Measurements from ENCODE around the gene SPDYE6.
A peak's percentile ranks its signal among the peaks of the same experiment; 100 is the strongest.
"Not testable (repeated sequence)": the region's sequence is repeated elsewhere in the genome, so short reads cannot be mapped to it uniquely, and the experiment has no call there.

The SPDYE6 gene, protein sequence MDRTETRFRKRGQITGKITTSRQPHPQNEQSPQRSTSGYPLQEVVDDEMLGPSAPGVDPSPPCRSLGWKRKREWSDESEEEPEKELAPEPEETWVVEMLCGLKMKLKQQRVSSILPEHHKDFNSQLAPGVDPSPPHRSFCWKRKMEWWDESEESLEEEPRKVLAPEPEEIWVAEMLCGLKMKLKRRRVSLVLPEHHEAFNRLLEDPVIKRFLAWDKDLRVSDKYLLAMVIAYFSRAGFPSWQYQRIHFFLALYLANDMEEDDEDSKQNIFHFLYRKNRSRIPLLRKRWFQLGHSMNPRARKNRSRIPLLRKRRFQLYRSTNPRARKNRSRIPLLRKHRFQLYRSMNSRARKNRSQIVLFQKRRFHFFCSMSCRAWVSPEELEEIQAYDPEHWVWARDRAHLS

GRCh38 chr7:102356344-102356743 lies at the start of gene SPDYE6:
TSS of gene SPDYE6 (minus strand) at chr7:102356444. CDS start at chr7:102356023, 421 bp downstream.
- DNase-seq, result not testable (repeated sequence)

- not testable (repeated sequence) for DNase-seq
These were observed 48.6 kb upstream of the SPDYE6 start for GRCh38 chr7:102404862-102405188.

DNA sequence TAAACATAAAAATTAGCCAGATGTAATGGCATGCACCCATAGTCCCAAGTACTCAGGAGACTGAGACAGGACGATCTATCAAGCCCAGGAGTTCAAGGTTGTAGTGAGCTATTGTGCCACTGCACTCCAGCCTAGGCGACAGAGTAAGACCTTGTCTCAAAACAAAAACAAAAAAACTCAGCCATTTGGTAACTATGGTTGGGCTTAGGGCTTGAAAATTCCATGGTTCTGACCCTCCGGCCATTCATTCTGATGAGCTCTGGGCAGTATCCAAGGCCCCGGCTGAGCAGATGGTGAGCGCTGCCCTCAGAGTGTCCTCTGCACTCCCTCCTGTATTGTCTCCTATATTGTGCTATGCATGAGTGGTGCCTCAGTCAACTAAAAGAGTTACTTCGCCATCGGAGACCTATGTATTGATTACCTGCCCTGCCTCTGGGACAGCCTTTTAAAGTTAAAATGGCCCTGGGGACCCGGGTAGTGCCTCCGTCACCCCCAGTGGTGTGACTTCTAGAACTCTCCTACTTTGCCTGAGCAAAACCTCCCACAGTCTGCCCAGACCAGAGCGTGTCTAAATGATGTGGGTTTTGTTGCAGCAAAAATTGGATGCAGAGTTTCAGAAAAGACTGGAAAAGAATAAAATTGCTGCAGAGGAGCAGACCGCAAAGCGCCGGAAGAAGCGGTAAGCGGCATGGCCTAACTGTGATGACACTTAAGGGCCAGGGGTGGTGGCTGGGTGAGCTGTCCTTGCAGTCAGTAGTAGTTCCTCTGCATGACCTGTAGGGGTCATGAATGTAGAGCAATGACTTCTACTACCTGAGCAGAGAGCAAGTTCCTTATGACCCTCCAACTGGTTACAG lies 48.0 kb upstream of the SPDYE6 start:
- DNase-seq, result peak; percentile 59

DNA sequence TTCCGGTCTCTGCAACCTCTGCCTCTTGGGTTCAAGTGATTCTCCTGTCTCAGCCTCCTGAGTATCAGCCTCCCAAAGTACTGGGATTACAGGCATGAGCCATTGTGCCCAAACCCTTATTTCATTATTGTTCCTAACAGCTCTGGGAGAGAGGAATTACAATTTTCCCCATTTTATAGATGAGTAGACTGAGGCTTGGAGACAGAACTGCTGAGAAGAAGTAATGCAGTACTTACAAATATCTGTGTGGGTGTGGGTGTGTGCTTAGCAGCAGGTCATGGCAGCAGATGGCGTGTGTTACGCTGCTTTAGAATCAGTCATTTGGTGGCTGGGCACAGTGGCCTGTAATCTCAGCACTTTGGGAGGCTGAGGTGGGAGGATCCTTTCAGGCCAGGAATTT lies 47.3 kb upstream of the SPDYE6 start:
- DNase-seq, result no peak

DNA sequence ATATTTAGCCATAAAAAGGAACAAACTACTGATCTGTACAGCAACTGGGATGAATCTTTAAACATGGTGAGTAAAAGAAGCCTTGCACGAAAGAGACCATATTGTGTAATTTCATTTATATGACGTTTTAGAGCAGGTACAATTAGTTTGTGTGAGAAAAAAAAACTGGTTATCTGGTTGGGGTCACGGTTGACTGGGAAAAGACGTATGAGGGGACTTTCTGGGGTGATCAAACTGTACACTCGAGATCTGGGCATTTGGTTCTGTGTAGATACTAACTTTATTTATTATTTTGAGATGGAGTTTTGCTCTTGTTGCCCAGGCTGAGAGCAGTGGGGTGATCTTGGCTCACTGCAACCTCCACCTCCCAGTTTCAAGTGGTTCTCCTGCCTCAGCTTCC lies 44.1 kb upstream of the SPDYE6 start:
- DNase-seq, result no peak

DNA sequence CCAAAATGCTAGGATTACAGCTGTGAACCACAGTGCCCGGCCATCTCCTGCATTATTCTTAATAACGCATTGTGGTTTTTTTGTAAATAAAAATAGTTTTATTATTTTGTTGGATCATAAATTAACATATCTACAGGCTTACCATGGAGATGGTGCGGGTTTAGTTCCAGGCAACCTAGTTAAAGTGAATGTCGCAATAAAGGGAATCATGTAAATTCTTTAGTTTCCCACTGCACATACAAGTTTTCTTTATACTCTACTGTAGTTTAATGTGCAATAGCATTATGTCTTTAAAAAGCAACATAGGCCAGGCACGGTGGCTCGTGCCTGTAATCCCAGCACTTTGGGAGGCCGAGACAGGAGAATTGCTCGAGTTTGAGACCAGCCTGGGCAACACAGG lies 42.3 kb upstream of the SPDYE6 start:
- no peak for DNase-seq

DNA sequence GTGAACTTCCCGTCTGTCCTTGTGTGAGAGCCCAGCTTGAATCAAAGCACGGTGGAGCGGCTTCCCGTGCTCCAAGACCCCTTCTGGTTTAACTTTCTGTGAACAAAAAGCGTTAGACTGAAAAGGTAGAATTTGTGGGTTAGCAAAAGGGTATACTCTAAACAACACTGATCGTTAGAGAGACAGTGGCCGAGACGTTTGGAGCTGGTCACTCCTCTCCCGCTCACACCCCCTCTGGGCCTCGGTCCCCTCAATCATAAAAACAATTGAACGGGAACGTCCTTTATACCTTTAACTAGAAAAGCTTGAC lies 40.4 kb upstream of the SPDYE6 start:
- DNase-seq, result no peak

DNA sequence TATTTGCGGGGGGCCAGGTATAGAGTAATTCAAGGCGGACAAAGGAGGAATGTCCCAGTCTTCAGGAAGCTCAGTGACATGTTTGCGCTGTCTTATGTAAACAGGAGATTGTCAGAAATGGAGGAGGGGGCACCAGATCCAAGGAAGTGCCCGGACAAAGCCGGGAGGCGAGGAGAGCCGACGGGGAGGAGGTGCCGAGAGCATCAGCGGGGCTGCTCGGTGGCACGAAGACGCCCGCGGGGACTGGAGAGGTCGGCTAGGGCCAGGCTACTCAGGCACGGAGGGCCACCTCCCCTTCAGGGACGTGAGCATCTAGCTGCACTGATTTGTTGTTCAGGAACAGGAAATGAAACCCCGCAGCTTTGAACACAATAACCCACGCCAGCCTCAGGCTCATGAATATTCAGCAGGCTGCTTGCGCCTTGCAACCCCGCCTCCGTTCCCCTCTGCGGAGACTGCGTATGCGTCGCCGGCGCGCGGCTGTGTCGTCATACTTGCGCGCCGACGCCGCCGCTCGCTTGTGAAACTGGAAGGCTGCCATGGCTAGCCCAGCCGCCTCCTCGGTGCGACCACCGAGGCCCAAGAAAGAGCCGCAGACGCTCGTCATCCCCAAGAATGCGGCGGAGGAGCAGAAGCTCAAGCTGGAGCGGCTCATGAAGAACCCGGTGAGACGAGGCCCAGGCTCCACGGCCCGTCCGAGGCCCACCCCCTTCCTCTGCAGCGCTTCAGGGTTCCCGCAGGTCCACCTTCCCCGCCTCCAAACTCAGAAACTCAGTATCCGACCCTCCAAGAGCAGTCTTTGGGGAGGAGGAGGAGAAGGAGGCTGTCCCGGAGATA lies 39.8 kb upstream of the SPDYE6 start, which contains the start of gene PRKRIP1:
Gene PRKRIP1 (plus strand): TSS at position 491 of the 837 bp plus-strand sequence. CDS start 49 bp downstream, at position 540.
- DNase-seq, result peak; percentile 63

- DNase-seq, result no peak
These were observed 39.3 kb upstream of the SPDYE6 start for GRCh38 chr7:102395592-102395872.

DNA sequence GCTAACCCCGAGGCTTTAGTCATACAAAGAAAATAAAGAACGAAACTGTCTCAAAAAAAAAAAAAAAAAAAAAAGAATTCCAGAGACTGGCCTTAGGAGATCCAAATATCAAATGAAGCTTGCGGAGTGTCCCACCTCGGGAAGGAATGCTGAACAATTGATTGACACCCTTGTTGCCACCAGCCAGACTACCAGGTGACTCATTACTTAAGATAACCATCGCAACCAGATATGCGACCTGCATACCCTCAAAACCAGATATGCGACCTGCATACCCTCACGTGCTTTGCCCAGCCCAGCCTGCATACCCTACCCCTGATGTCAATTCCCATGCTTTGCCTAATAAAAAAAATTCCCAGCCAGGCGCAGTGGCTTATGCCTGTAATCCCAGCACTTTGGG lies 37.2 kb upstream of the SPDYE6 start:
- DNase-seq, result no peak

DNA sequence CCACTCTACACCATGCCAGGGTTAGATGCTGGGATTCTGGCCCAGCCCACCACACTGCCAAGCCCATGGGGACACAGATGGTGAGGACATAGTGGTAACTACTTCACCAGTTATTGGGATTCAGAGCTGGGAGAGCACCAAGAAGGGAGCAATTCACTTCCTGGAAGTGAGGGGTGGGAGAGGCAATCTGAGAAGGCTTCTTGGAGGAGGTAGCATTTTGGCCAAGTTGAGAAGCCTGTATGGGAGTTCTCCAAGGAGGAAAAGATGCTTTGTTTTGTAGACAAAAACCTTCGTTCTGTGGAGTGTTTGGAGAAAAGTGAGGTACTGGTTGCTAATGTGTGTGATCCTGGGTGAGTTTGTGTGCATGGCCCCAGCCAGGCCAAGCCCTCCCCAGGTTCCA lies 36.1 kb upstream of the SPDYE6 start:
- no peak for DNase-seq

DNA sequence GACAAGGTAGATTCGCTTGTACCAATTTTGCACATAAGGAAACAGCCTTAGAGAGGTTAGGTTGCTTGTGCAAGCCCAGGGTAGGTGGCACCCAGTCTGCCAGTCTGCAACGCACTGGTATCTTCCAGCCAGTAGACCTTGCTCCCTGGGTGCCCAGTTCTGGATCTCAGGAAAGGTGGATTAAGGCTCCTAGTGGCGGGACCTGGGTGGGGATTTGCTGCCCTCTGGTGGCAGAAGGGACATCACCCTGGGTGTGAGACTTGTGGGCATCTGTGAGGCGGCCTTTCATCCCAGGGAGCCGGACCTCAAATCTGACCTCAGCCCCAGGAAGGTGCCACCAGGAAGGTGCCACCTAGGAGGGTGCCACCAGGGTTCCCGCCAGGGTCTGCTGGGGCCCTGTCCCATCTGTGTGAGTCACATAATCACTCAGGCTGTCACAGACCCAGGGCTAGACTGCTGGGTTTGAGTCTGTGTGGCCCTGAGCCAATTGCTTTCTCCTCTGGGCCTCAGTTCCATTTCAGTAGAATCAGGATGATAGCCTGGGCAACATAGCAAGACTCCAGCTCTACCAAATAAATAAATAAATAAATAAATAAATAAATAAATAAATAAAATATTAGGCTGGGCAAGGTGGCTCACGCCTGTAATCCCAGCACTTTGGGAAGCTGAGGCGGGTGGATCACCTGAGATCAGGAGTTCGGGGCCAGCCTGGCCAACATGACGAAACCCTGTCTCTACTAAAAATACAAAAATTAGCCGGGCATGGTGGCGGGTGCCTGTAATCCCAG lies 34.6 kb upstream of the SPDYE6 start:
- peak; percentile 47 for DNase-seq

GRCh38 chr7:102389810-102390209 lies 33.6 kb upstream of the SPDYE6 start:
- DNase-seq, result no peak

- DNase-seq, result no peak
These were observed 30.8 kb upstream of the SPDYE6 start for GRCh38 chr7:102387064-102387463.

DNA sequence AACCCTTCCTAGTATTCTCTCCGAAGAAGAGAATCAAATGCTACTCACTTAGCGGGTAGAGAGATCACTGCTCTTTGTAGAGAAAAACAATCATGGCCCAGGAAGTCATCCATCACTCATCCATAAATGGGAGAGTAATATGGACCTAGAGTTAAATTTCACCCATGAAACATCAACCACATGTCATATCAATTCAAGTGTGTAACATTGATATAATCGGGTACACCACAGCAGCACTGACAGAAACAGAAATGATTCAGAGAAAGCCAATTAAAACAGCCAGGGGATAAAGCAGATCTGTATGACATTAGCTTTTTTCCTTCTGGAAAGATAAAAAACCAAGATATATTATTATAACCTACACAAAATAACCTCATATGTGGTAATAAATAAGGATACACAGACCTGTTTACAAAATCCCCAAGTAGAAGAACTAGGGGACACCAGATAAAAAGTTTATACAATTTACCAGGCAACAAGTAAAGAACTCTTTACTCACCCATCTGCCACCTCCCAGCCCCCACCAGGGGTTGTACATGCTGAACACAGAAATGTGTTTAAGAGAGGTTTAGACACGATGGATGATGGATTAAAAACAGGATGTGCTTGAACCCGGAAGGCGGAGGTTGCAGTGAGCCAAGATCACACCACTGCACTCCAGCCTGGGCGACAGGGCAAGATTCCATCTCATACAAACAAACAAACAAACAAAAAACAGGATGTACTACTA lies 25.6 kb upstream of the SPDYE6 start:
- not testable (repeated sequence) for DNase-seq

DNA sequence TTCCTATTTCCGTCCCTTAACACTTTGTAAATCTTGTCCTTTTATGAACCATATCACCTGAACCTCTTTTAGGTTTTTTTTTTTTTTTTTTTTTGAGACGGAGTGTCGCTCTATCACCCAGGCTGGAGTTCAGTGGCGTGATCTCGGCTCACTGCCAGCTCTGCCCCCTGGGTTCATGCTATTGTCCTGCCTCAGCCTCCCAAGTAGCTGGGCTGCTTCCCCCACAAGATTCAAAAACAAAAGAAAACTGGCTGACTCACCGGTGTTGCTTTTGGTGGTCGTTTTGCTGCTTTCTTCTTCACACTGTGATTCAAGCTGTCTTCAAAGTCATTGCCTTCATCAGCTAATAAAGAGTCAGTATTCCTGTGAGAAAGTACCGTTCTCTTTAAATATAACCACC lies 24.6 kb upstream of the SPDYE6 start:
- not testable (repeated sequence) for DNase-seq

DNA sequence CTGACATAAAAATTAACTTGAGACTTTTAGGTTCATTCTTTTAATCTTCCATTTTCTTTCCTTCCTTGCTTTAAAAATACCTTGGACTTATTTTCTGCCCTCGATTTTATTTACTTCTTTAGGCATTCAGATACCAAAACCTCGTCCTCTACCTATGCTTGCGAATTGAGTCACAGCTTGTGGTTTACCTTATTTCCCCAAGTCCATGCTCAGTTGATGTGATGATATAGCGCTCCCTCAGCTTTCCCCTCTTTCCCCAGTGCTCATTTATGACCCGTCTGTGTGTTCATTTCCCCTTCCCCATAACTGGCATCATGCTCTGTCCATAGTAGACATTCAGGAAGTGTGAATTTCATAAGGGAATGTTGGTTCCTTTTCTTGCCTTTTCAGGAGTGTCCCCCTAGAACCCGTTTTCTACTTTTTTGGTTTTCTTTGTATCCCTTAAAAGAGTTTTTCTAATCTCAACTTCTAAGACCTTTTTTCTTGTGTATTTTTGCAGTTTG lies 20.8 kb upstream of the SPDYE6 start:
- DNase-seq, result no peak

DNA sequence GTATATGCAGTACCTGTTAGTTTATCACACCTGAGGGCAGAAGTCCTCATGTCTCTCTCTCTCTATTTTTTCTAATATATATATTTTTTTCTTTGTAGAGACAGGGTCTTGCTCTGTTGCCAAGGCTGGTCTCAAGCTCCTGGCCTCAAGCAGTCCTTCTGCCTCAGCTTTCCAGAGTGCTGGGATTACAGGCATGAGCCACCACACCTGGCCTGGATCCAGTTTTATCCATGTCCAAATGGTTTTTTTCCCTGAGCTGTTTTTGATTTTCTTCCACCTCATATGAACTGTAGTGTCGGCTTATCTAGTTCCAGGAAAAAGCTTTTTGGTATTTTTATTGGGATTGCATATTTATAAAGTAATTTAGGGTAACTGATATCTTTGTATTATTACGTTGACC lies 16.6 kb upstream of the SPDYE6 start:
- not testable (repeated sequence) for DNase-seq

DNA sequence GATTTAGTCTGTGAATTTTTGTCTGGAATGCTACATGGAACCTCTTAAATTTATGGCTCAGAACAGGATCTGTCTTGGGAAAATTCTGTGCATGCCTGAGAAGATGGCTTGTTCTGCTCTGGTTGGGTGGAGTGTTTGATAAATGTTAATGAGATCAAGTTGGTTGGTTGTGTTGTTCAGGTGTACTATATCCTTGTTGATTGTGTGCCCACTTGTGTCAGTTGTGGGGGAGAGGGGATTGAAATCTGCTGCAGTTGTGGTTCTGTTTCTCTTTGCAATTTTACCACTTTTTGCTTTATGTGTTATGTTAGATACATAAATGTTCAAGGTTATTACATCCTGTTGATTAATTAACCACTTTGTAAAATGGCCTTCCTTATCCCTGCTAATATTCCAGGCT lies 13.8 kb upstream of the SPDYE6 start:
- DNase-seq, result not testable (repeated sequence)

DNA sequence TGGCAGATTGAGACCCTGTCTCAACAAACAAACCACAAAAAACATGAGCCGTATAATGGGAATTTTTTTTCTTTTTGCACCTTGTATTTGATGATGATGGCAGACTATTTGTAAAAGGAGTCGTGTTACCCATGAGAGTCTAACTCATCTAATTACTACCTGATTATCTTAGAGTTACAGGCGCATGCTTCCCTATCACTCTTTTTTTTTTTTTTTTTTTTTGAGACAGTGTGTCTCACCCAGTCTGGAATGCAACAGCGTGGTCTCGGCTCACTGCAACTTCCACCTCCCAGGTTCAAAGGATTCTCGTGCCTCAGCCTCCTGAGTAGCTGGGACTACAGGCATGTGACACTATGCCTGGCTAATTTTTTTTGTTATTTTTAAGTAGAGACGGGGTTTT lies 9.1 kb upstream of the SPDYE6 start:
- not testable (repeated sequence) for DNase-seq

DNA sequence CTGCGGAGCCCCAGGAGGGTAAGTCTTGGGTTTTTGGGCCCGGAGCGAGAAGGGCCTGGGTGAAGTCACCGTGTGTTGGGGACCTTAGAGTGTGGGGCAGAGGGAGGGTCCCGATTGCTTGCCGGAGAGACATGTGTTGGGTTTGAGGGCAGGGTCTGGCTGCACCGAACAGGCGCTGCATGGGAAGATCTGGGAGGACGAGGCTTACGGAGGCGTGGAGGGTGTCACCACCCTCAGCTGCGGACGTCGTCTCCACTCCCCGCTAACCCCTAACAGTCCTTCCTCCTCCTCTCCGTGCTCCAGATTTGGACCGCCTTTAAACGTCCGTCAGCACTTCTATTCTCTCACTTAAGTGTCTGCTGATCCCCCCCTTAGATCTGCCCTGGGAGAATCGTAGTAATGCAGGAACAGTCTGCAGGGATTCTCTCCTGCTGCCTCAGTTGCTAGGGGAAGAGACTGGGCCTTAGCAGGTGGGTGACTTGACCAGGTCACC lies 8.2 kb upstream of the SPDYE6 start:
- DNase-seq, result not testable (repeated sequence)
